Lower leg skin (tissue), 4 donors: ENCODE results near the gene POU5F2. TPM values are rescaled to one million over a fixed set of nuclear protein-coding genes. Genes with fewer than 3 reads are reported as not detected.

Source experiments
- total RNA-seq, 4 donors: library from RNA; depleted of rRNA; stranded (reverse); fragments of >200 nt; gene quantifications; one replicate each; pipeline ENCODE4 v1.1.0, GENCODE V29; 2016

Gene POU5F2
- total RNA-seq, 4 donors from 2014 or later = 0.59 to 2.7 (median 0.85) TPM

Other genes with a start within 250 kb of the POU5F2 start
- gene NR2F1-AS1, start 160.4 kb downstream of the POU5F2 start, total RNA-seq = 1 to 10 TPM in 2 of 4 donors, under 1 TPM in 1, not detected in 1; 0.30 to 1.7 (median 1.0) TPM
- gene NR2F1, start 158.4 kb downstream of the POU5F2 start, total RNA-seq = 1 to 10 TPM in 3 of 4 donors, under 1 TPM in 1; 0.72 to 5.9 (median 2.7) TPM